Stimulated activated CD8-positive, alpha-beta memory T cell treated with anti-CD3 and anti-CD28 coated beads, Interleukin-7, amount 100 ng/mL, for 1 hour (primary cell): ENCODE measurements around the gene MYZAP.

Source experiments
- DNase-seq, 2 donors: peaks; one replicate each; pipeline ENCODE4 v3.0.0-alpha.2; 2020; ENCODE audit warnings: low read depth in 2 of 2

Gene MYZAP

GRCh38 chr15:57562196-57562769 is 29.4 kb upstream of the MYZAP start:
- DNase-seq = no peak

DNA sequence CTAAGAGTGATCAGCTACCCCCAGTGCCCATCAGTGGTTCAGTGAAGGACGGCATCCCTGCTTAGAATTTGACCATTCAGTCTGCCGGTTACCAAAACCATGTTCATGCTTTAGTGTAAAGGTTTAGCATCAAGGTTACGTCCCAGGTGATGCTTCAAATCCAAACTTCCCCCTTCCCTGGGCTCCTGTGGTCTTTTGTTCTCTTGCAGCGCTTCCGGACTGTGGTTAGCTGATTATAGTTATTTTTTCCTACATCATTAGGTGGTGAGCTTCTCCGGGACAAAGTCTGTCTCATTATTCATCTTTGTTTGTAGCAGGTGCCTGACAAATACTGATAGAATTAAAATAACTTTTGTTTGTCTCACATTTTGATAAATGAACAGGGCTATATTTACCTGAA is 28.3 kb upstream of the MYZAP start:
- no peak for DNase-seq

GRCh38 chr15:57565311-57565710 is 26.4 kb upstream of the MYZAP start:
- DNase-seq = no peak

GRCh38 chr15:57566834-57567233 is 24.9 kb upstream of the MYZAP start:
- DNase-seq = no peak

DNA sequence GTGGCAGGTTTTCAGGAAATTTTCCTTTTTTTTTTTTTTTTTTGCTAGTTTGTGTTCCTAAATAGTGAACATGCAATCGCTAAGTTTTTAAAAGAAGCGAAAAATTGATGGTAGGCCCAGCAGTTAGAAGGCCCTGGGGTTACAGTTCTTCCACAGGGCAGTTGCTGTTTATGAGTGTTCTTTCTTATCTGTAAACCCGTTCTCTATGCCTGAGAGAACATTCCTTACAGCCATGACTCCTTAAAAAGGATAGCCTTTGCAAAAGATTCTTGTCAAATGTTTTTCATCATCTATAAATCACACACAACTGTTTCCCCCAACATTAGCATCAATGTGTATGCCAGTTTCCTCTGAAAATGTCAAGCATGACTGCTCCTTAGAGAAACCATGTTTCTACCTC is 23.8 kb upstream of the MYZAP start:
- DNase-seq = no peak

DNA sequence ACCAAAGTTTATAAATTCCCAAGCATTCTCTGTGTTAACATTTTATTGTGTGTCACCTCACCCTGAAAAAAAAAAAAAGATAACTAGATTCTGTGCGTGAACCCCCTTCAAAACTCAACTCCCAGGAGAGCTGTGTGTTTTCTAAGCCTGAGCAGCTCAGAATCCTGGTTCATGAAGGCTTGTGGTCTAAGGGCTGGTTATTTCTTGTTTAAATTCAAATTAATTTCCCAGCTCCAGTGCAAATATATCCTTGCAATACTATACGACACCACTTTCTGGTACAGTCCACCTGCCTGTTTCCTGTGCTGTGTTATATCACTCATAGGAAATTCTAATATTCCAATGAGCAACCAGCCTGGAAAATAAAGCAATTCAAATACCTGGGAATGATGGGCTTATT is 23.4 kb upstream of the MYZAP start:
- no peak for DNase-seq

GRCh38 chr15:57570340-57570739 is 21.4 kb upstream of the MYZAP start:
- no peak for DNase-seq

GRCh38 chr15:57570994-57571393 is 20.7 kb upstream of the MYZAP start:
- no peak for DNase-seq

DNA sequence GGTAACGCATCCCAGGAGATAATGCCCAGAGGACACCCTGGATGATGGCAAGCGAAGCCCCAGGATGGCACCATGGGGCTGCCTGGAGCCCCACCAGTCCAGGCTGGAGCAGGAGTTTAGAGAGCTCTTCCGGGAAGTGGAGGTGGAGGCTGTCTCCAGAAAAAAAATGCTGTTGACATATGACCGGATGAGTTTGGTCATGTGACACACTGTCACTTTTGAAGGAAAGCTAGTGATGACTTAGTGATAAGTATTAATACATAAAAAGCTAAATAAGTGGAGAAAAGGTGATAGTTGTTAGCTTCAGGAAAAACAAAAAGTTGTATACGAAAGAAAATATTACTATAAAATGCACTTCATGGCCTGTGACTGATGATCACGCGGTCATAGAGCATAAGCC is 20.0 kb upstream of the MYZAP start:
- DNase-seq = no peak

DNA sequence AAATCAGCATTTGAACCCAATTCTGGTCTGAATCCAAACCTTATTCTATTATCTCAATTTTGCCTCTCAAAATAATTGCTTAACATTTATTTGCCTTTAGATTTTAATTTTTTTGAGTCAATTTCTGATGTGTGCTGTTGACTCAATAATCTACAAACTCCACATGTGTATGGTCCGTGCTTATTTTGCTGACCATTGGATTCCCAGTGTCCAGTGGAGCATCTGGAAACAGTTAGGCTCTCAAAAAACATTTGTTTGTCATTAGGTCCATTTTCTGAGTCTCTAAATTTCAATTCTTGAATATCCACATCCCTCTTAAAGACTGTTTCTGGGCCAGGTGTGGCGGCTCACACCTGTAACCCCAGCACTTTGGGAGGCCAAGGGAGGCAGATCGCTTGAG is 19.2 kb upstream of the MYZAP start:
- no peak for DNase-seq

DNA sequence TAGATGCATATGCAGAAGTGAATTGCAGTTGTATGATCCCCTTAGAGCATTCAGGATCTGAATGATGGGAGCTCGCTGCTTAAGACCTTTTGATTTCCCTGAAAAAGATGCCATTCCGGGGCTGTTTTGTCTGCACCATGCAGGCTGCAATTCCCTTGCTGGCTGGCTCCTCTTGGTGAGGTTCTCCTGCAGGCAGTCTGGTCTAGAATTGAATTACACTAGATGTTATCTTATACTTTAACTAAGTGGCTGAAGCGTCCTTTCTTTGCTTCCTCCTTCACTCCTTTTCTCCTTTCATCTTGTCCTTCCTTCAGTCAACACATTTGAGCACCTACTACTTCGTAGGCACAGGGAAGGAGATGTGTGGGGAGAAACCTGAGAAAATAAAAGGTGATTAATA is 18.6 kb upstream of the MYZAP start:
- no peak for DNase-seq

DNA sequence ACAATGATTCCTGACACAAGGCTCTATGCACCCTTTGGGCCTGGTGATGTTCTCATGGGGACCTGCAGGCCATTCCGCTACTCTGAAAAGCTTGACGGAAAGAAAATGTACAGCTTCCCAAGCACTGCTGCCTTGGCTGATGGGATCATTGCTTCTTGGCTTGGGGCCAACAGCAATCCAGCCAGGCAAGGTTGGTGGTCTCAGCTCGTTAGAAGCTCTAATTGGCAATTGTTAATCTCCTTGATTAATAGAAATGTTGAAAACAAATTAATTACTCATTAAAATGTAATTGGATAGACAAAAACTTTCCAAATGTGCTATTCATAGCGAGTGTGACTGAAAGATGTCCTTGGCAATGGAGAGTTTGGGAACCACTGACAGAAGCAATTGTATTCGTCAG is 16.3 kb upstream of the MYZAP start:
- no peak for DNase-seq

DNA sequence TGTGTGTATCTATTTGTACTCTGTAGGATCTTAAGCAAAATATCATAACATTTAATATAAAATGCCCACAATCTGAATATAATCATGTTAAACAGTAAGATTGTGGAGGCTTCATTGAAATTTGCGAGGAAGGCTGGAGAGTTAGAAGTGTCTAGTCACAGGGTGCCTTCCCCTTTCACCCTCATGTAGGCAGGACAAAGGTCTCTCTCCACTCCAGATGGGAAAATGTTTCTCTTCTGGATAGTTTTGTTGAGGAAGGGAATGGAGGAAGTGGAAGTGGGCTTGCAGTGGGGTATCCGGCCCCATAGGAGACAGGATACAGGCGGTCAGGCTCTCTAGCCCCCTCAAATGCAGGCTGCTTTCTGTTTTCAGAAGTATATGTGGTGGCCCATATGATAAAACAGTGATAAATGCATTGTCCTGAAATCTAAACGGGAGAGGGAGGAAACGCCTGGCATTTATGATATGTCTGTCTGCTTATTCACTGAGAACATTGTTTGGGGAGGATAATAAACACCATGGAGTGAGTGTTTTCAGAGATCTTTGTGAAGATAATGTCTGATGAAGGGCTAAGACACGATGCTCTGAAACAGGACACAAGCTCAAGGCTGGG is 13.3 kb upstream of the MYZAP start:
- no peak for DNase-seq

GRCh38 chr15:57580428-57580827 is 11.3 kb upstream of the MYZAP start:
- no peak for DNase-seq

GRCh38 chr15:57580866-57581265 is 10.8 kb upstream of the MYZAP start:
- no peak for DNase-seq

DNA sequence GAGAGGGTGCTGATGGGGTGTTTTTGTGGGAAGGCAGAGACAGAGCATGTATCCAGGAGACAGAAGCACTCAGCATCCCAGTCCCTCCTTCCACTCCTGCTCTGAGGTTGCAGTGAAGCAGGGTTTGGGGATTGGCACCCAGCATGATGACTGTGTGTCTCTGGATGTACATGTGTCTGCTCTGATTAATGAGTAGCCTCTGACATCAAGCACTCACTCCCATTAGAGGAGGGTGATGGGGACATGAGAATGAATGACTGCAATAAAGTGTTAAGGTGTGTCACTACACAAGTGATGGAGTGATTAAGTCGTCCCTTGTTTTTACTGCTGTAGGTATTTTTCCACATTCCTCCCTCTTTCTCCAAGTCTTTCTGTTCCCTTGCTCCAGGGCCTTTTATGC is 9.6 kb upstream of the MYZAP start:
- DNase-seq = no peak

DNA sequence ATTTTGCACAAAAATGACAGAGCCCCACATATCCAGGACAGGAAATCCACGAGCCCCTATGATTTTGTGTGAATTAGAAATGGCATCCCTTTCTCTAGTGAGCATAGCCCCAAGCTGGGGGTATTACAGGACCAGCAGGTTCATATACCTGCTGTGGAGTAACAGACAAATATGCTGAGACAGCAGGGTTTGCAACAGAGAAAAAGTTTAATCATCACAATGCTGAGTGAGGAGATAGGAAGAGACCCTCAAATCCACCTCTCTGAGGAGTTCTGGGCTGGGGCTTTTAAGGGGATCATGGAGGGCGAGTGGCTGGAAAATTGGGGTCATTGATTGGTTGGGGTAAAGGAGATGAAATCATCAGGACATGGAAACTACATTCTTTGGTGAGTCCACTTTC is 8.4 kb upstream of the MYZAP start:
- no peak for DNase-seq

DNA sequence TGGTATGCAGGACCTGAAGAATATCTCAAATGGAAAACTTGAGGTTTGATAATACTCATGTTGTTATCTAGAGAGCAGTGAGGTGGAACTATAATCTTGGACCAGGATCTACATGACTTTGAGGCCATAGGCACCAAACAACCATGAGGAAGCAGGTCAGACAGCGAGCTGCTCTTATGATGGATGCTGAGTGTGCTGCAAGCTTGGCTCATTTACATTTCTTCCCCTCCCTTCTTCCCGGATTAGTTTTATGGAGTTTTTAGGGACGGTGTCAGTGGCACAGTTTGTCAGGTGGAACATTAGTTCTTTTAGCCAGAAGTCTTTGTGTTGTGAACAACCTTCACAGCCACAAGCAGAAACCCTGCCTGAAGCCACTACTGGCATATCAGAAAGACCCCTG is 8.0 kb upstream of the MYZAP start:
- no peak for DNase-seq

- DNase-seq = no peak
Observed at GRCh38 chr15:57586661-57587424, 4.9 kb upstream of the MYZAP start.

GRCh38 chr15:57589281-57589680 is 2.4 kb upstream of the MYZAP start:
- no peak for DNase-seq

- no peak for DNase-seq
Observed at GRCh38 chr15:57589754-57590153, 1.9 kb upstream of the MYZAP start.

GRCh38 chr15:57591237-57591821 is 375 bp upstream of the MYZAP start:
- no peak for DNase-seq

DNA sequence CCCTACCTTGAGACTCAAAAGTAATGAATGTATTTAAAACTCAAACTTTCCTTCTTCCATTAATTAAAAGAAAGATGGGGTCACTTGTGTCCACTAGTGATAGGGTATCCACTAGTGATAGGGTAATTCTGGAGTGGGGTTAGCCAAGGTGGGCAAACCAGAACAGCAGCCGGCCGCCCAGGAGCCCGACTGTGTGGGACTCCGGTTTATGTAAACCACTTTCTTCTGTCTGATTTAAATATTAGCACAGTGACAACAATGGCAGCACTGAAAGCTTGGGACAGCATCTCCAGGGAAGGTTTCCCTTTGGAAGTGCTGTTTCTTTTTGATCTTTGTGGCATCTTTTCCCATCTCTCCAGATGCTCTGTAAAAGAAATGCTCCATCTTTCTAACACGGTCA is 722 bp downstream of the MYZAP start:
- DNase-seq = no peak
